Measurements from ENCODE around the gene SYNRG.
"Not testable (repeated sequence)": the region's sequence is repeated elsewhere in the genome, so short reads cannot be mapped to it uniquely, and the experiment has no call there.

SYNRG gene

GRCh38 chr17:37543637-37544052 lies 65.6 kb downstream of the SYNRG start:
- DNase-seq (ENCODE audit: low spot score), result no peak

GRCh38 chr17:37541880-37542660 lies 67.1 kb downstream of the SYNRG start:
- peak; percentile 32 for DNase-seq (ENCODE audit: low spot score)

GRCh38 chr17:37538981-37539659 lies 70.1 kb downstream of the SYNRG start:
- no peak for DNase-seq (ENCODE audit: low spot score)

- no peak for DNase-seq (ENCODE audit: low spot score)
Observed at GRCh38 chr17:37535906-37536305, 73.3 kb downstream of the SYNRG start.

GRCh38 chr17:37532756-37533155 lies 76.5 kb downstream of the SYNRG start:
- DNase-seq (ENCODE audit: low spot score), result no peak

- no peak for DNase-seq (ENCODE audit: low spot score)
Observed at GRCh38 chr17:37530420-37530819, 78.8 kb downstream of the SYNRG start.

GRCh38 chr17:37527249-37527851 lies 81.9 kb downstream of the SYNRG start:
- DNase-seq (ENCODE audit: low spot score), result peak; percentile 70

GRCh38 chr17:37523715-37524219 lies 85.5 kb downstream of the SYNRG start:
- DNase-seq (ENCODE audit: low spot score), result no peak

- DNase-seq (ENCODE audit: low spot score), result no peak
Observed at GRCh38 chr17:37521821-37522220, 87.4 kb downstream of the SYNRG start.

GRCh38 chr17:37520174-37520573 lies 89.0 kb downstream of the SYNRG start:
- DNase-seq (ENCODE audit: low spot score), result no peak

GRCh38 chr17:37519251-37519985 lies 89.8 kb downstream of the SYNRG start:
- no peak for DNase-seq (ENCODE audit: low spot score)

GRCh38 chr17:37518826-37519225 lies 90.4 kb downstream of the SYNRG start:
- no peak for DNase-seq (ENCODE audit: low spot score)

GRCh38 chr17:37517881-37518280 lies 91.3 kb downstream of the SYNRG start:
- DNase-seq (ENCODE audit: low spot score), result no peak

- peak; percentile 28 for DNase-seq (ENCODE audit: low spot score)
Observed at GRCh38 chr17:37516127-37516571, 93.1 kb downstream of the SYNRG start.

- DNase-seq (ENCODE audit: low spot score), result no peak
Observed at GRCh38 chr17:37513711-37514110, 95.5 kb downstream of the SYNRG start.

- no peak for DNase-seq (ENCODE audit: low spot score)
Observed at GRCh38 chr17:37512442-37513068, 96.7 kb downstream of the SYNRG start.

- DNase-seq (ENCODE audit: low spot score), result not testable (repeated sequence)
Observed at GRCh38 chr17:37511642-37512041, 97.6 kb downstream of the SYNRG start.

GRCh38 chr17:37510056-37510455 lies 99.2 kb downstream of the SYNRG start:
- DNase-seq (ENCODE audit: low spot score), result no peak

- DNase-seq (ENCODE audit: low spot score), result no peak
Observed at GRCh38 chr17:37507111-37507510, 102.1 kb downstream of the SYNRG start.

GRCh38 chr17:37506678-37507077 lies 102.5 kb downstream of the SYNRG start:
- DNase-seq (ENCODE audit: low spot score), result peak; percentile 52

- DNase-seq (ENCODE audit: low spot score), result no peak
Observed at GRCh38 chr17:37505333-37505732, 103.9 kb downstream of the SYNRG start.

- no peak for DNase-seq (ENCODE audit: low spot score)
Observed at GRCh38 chr17:37503148-37503547, 106.1 kb downstream of the SYNRG start.
